ENCODE results near the gene SLC22A3.

SLC22A3 gene

GRCh38 chr6:160477901-160478300, 129.7 kb downstream of the SLC22A3 start:
- TF ChIP-seq, protein P1, sequence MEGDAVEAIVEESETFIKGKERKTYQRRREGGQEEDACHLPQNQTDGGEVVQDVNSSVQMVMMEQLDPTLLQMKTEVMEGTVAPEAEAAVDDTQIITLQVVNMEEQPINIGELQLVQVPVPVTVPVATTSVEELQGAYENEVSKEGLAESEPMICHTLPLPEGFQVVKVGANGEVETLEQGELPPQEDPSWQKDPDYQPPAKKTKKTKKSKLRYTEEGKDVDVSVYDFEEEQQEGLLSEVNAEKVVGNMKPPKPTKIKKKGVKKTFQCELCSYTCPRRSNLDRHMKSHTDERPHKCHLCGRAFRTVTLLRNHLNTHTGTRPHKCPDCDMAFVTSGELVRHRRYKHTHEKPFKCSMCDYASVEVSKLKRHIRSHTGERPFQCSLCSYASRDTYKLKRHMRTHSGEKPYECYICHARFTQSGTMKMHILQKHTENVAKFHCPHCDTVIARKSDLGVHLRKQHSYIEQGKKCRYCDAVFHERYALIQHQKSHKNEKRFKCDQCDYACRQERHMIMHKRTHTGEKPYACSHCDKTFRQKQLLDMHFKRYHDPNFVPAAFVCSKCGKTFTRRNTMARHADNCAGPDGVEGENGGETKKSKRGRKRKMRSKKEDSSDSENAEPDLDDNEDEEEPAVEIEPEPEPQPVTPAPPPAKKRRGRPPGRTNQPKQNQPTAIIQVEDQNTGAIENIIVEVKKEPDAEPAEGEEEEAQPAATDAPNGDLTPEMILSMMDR (IDR thresholded peaks at IDR 0.05; ENCODE audit: extremely low read depth, missing control alignments), result no peak
- DNase-seq (ENCODE audit: low spot score), result no peak

DNA sequence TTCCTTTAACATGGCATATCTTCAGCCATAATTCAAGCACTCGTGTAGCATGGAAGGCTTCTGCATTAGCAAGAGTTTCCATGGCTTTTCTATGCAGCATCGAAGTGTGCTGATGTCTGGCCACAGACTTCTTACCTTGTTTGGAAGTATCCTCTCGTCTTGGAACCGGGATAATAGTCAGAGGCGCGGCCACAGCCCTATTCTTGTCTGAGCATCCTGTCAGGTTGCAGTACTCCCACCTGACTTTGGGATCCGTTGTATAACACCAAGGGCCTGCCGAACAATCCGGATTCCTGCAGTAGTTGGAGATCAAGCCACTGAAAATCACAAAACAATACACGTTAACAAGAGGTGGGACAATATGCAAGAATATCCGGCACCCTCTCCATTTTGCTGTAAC, 138.9 kb downstream of the SLC22A3 start:
- TF ChIP-seq, protein P1 (IDR thresholded peaks at IDR 0.05; ENCODE audit: extremely low read depth, missing control alignments), result no peak
- no peak for DNase-seq (ENCODE audit: low spot score)

DNA sequence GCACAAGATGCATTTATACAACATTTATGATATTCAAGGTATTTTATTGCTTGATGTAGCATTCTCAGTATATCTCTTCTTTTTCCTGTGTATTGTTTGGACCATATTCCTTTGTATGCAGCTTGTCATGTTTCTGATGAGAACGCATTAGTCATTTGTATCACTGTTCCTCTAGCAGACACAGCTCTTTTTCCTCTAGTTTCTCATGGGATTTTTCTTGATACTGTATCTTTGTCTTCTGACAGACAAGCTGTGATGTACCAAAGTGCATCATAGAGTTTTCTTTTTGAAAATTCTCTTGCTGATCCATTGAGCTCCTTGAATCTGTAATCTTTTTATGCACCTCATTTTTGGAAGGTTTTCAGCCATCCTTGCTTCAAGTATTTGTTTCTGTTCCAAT, 140.9 kb downstream of the SLC22A3 start:
- TF ChIP-seq, protein P1 (IDR thresholded peaks at IDR 0.05; ENCODE audit: extremely low read depth, missing control alignments), result no peak
- DNase-seq (ENCODE audit: low spot score), result no peak

DNA sequence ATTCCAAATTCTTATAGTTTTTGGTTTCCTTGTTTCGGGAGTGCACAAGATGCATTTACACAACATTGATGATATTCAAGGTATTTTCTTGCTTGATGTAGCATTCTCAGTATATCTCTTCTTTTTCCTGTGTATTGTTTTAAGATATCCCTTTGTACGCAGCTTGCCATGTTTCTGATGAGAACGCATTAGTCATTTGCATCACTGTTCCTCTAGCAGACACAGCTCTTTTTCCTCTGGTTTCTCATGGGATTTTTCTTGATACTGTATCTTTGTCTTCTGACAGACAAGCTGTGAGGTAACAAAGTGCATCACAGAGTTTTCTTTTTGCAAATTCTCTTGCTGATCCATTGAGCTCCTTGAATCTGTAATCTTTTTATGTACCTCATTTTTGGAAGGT, 146.4 kb downstream of the SLC22A3 start:
- TF ChIP-seq, protein P1 (IDR thresholded peaks at IDR 0.05; ENCODE audit: extremely low read depth, missing control alignments), result no peak
- no peak for DNase-seq (ENCODE audit: low spot score)

- TF ChIP-seq, protein P1 (IDR thresholded peaks at IDR 0.05; ENCODE audit: extremely low read depth, missing control alignments), result no peak
- no peak for DNase-seq (ENCODE audit: low spot score)
Observed at GRCh38 chr6:160500639-160501038, 152.5 kb downstream of the SLC22A3 start.
